B cell (primary cell): ENCODE data around the gene DDX28. TPM values are rescaled to one million over a fixed set of nuclear protein-coding genes. Genes with fewer than 3 reads are reported as not detected.

Experiments used
- ATAC-seq: fragments of 200-7000 bp; cut with Tn5 transposase; one replicate; pipeline ENCODE4 v1.10.0; 2021; ENCODE audit warnings: low read depth, mild to moderate bottlenecking, moderate number of reproducible peaks, moderate library complexity
- CTCF ChIA-PET: fragments of 350-600 bp; sonication (Branson Sonifier 250); formaldehyde crosslinking; loops from one replicate; lab custom pipeline; 2021; ENCODE audit warnings: antibody characterized with exemption, inconsistent platforms; lab: Charles Lee
- POLR2A ChIA-PET: fragments of 350-600 bp; sonication (Branson Sonifier 250); formaldehyde crosslinking; loops from one replicate; lab custom pipeline; 2021; ENCODE audit warnings: antibody characterized with exemption; lab: Charles Lee
- DNase-seq: peaks from one replicate; pipeline ENCODE4 v3.0.0; 2013
- H2AFZ ChIP-seq: 2 replicates; pipeline ENCODE4 v1.6.1; 2012; ENCODE audit warnings: mild to moderate bottlenecking, low read depth, low read length; ENCODE audit not compliant: insufficient read depth, poor library complexity, severe bottlenecking
- H3K27ac ChIP-seq, 2 donors: 1 replicate in 1 of 2; 2 replicates in 1 of 2; pipeline ENCODE4 v1.5.1; 2012 to 2013; ENCODE audit warnings: low read length in 2 of 2, mild to moderate bottlenecking in 2 of 2, moderate library complexity in 1 of 2
- H3K27me3 ChIP-seq, 4 experiments: fragments of 200-600 bp in 1 of 4; sonication (generic) in 1 of 4; replicated peaks in 1 of 4; 1 replicate in 2 of 4; 2 replicates in 2 of 4; pipeline versions ENCODE4 v1.6.1 to v1.7.0; 2013 to 2016; ENCODE audit warnings: low read length in 3 of 4, mild to moderate bottlenecking in 2 of 4, mixed read lengths in 1 of 4, moderate library complexity in 1 of 4; ENCODE audit not compliant: insufficient read depth in 4 of 4, control insufficient read depth in 3 of 4; ENCODE audit errors: control extremely low read depth in 1 of 4
- H3K36me3 ChIP-seq, 2 experiments: replicated peaks in 1 of 2; 1 replicate in 1 of 2; 2 replicates in 1 of 2; pipeline versions ENCODE4 v1.6.1 to v1.7.1; 2013; ENCODE audit warnings: low read length in 1 of 2; ENCODE audit not compliant: insufficient read depth in 2 of 2, control insufficient read depth in 1 of 2; ENCODE audit errors: control extremely low read depth in 1 of 2, extremely low read depth in 1 of 2
- H3K4me1 ChIP-seq, 2 donors: fragments of 200-600 bp in 1 of 2; sonication (generic) in 1 of 2; 1 replicate in 1 of 2; 2 replicates in 1 of 2; pipeline versions ENCODE4 v1.5.1 to v1.6.1; 2013 to 2017; ENCODE audit warnings: low read length in 2 of 2; ENCODE audit not compliant: control insufficient read depth in 2 of 2, insufficient read depth in 2 of 2
- H3K4me2 ChIP-seq: replicated peaks from 2 replicates; pipeline ENCODE3; 2012; ENCODE audit warnings: mild to moderate bottlenecking, low read depth, low read length; ENCODE audit not compliant: poor library complexity, severe bottlenecking
- H3K4me3 ChIP-seq, 5 experiments: fragments of 200-600 bp in 1 of 5; sonication (generic) in 1 of 5; 1 replicate in 3 of 5; 2 replicates in 2 of 5; pipeline versions ENCODE4 v1.5.1 to v1.7.0; 2011 to 2016; ENCODE audit warnings: low read length in 4 of 5, mild to moderate bottlenecking in 4 of 5, low read depth in 2 of 5, control low read depth in 1 of 5, moderate library complexity in 1 of 5; ENCODE audit not compliant: insufficient read depth in 1 of 5; ENCODE audit errors: control extremely low read depth in 1 of 5, extremely low read depth in 1 of 5
- H3K79me2 ChIP-seq: fragments of 200-600 bp; sonication (generic); one replicate; pipeline ENCODE4 v1.6.0; 2016; ENCODE audit warnings: low read length; ENCODE audit not compliant: control insufficient read depth, insufficient read depth
- H3K9ac ChIP-seq: fragments of 200-600 bp; sonication (generic); 2 replicates; pipeline ENCODE4 v1.6.1; 2017; ENCODE audit warnings: mild to moderate bottlenecking, low read length, moderate library complexity
- H3K9me3 ChIP-seq, 3 donors: one replicate each; pipeline versions ENCODE4 v1.6.1 to v1.7.1; 2013; ENCODE audit warnings: low read length in 2 of 3; ENCODE audit not compliant: control insufficient read depth in 2 of 3, insufficient read depth in 1 of 3; ENCODE audit errors: control extremely low read depth in 1 of 3
- H4K20me1 ChIP-seq: 2 replicates; pipeline ENCODE4 v1.6.0; 2012; ENCODE audit warnings: mild to moderate bottlenecking, low read length; ENCODE audit not compliant: insufficient read depth, control insufficient read depth, poor library complexity, severe bottlenecking
- H3K27ac Mint-ChIP-seq: one replicate; pipeline ENCODE4 v1.8.0; 2021; ENCODE audit warnings: mixed read lengths
- H3K27me3 Mint-ChIP-seq: one replicate; pipeline ENCODE4 v1.8.0; 2021; ENCODE audit warnings: mixed read lengths
- H3K4me1 Mint-ChIP-seq: one replicate; pipeline ENCODE4 v1.8.0; 2021; ENCODE audit warnings: mixed read lengths
- H3K4me3 Mint-ChIP-seq: one replicate; pipeline ENCODE4 v1.8.0; 2021; ENCODE audit warnings: mixed read lengths
- H3K9me3 Mint-ChIP-seq: one replicate; pipeline ENCODE4 v1.8.0; 2022; ENCODE audit warnings: mixed read lengths; ENCODE audit not compliant: insufficient read depth
- EZH2 ChIP-seq: IDR thresholded peaks from 2 replicates; pipeline ENCODE4 v1.6.1; 2012; ENCODE audit warnings: borderline replicate concordance, low read depth, mild to moderate bottlenecking, moderate library complexity, low read length; ENCODE audit not compliant: insufficient read depth, poor library complexity, severe bottlenecking
- WGBS: methylation state at CpG from one replicate; pipeline ENCODE4 v1.1.5; 2013; ENCODE audit warnings: missing lambda C conversion rate; ENCODE audit not compliant: insufficient coverage; 5-methylcytosine and 5-hydroxymethylcytosine counted together
- intact Hi-C: fragments of 100-400 bp; cut with micrococcal nuclease; formaldehyde crosslinking; loops from one replicate; pipeline ENCODE4 v1.10.0; 2022
- polyA plus RNA-seq: library from polyadenylated mRNA; depleted of rRNA; stranded (reverse); fragments of >200 nt; gene quantifications from 2 replicates; pipeline ENCODE4 v1.2.3, GENCODE V29; 2012
- total RNA-seq, 2 donors: library from RNA; stranded (reverse); fragments of 120-200 nt in 1 of 2; gene quantifications; 1 replicate in 1 of 2; 2 replicates in 1 of 2; pipeline versions ENCODE4 v1.2.3 to v1.2.4, GENCODE V29; 2013 to 2022
- TF ChIP-seq, protein P1 (sequence below): fragments of 200-600 bp; IDR thresholded peaks from one replicate; pipeline ENCODE4 v1.8.0; 2022; ENCODE audit warnings: antibody characterized with exemption, mild to moderate bottlenecking

DDX28 gene
- total and polyA plus RNA-seq, 2 donors (not counting 1 experiment from before 2014, with no cell fraction given) = 8.0 to 20.2 TPM

DNA sequence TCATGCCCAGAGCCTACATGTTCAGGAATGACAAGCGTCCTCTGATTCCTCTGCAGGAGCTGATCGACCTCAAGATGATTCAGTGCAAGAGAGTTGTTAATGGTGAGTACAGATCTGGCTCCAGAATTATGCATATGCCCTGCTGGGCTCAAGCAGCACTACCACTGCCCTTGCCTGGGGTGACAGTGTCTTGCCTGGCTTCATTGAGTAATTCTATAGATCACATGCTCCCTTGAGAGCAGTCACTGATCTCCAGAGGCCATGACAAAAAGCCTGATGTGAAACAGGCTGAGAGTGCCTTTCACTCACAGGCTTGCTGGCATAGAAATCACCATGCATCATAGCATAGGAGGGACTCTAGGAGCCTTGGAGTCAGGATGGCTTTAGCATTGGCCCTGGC is 26.4 kb upstream of the DDX28 start:
- Histone ChIP-seq H4K20me1 (peaks cover 84% of the 10 kb centered on the region), H3K9me3 (no peaks in the 10 kb centered on the region), H3K9ac (no peak overlapping the region), H3K4me3 (no peak overlapping the region), H3K4me1 (peaks cover 5% of the 10 kb centered on the region in 2 donors), H3K27ac (peak overlapping the region in 1 of 2 donors; percentile 30), H3K36me3 (peaks cover 22 to 74% of the 10 kb centered on the region in 2 experiments), H3K4me2 (peak overlapping the region; percentile 14), H3K27me3 (no peaks in the 10 kb centered on the region), H2AFZ (no peak overlapping the region), H3K79me2 (peaks cover 97% of the 10 kb centered on the region)
- POLR2A ChIA-PET = no interaction called here
- ATAC-seq (no peak), DNase-seq (no peak)
- peak overlapping the region; percentile 46 for H3K27ac Mint-ChIP-seq
- H3K27me3 Mint-ChIP-seq = no peaks in the 10 kb centered on the region
- TF ChIP-seq EZH2 = no peak
- TF ChIP-seq, protein P1, sequence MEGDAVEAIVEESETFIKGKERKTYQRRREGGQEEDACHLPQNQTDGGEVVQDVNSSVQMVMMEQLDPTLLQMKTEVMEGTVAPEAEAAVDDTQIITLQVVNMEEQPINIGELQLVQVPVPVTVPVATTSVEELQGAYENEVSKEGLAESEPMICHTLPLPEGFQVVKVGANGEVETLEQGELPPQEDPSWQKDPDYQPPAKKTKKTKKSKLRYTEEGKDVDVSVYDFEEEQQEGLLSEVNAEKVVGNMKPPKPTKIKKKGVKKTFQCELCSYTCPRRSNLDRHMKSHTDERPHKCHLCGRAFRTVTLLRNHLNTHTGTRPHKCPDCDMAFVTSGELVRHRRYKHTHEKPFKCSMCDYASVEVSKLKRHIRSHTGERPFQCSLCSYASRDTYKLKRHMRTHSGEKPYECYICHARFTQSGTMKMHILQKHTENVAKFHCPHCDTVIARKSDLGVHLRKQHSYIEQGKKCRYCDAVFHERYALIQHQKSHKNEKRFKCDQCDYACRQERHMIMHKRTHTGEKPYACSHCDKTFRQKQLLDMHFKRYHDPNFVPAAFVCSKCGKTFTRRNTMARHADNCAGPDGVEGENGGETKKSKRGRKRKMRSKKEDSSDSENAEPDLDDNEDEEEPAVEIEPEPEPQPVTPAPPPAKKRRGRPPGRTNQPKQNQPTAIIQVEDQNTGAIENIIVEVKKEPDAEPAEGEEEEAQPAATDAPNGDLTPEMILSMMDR = no peak
- H3K4me1 Mint-ChIP-seq = peaks cover 37% of the 10 kb centered on the region
- WGBS = no CpG with 5 or more reads among the region's 2 CpGs
- H3K9me3 Mint-ChIP-seq = no peaks in the 10 kb centered on the region
- CTCF ChIA-PET = interaction anchor here (1.0 kb wide), 1 partner anchor 233 kb away, joined by 3 read pairs; no protein-coding TSS in a partner anchor
- no peak overlapping the region for H3K4me3 Mint-ChIP-seq
- intact Hi-C loops = no loop called here

DNA sequence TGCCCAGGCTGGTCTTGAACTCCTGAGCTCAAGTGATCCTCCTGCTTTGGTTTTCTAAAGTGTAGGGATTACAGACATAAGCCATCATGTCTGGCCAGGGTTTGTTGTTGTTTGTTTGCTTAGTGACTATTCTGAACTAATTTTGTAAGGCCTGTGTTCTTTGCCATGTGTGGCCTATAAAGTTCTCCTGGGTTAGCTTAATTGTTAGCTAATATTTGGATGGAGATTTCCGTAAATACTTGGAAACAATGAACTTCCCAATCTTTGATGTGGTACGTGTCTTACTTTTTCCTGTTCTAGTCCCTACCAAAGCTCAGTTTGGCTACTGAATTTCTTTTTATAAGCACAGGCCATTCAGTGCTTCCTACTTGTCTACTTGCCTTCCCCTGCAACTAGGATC is 25.0 kb upstream of the DDX28 start:
- H3K27ac Mint-ChIP-seq = peak overlapping the region; percentile 32
- no peak for ATAC-seq
- H3K4me3 Mint-ChIP-seq = no peak overlapping the region
- no peaks in the 10 kb centered on the region for H3K27me3 Mint-ChIP-seq
- Histone ChIP-seq H4K20me1 (peaks cover 84% of the 10 kb centered on the region), H3K36me3 (peaks cover 17 to 67% of the 10 kb centered on the region in 2 experiments), H3K9ac (no peak overlapping the region), H3K27ac (no peak overlapping the region), H3K27me3 (no peaks in the 10 kb centered on the region), H3K4me3 (no peak overlapping the region), H3K4me2 (no peak overlapping the region), H3K4me1 (peaks cover 5 to 8% of the 10 kb centered on the region in 2 donors), H3K79me2 (peaks cover 98% of the 10 kb centered on the region), H3K9me3 (no peaks in the 10 kb centered on the region), H2AFZ (no peak overlapping the region)
- POLR2A ChIA-PET = interaction anchor here (0.6 kb wide), 1 partner anchor 19 kb away, joined by 3 read pairs; no protein-coding TSS in a partner anchor
- 90% methylated on average over 2 of the region's 2 CpGs for WGBS
- no peak for TF ChIP-seq EZH2
- TF ChIP-seq, protein P1 = no peak
- intact Hi-C loops = no loop called here
- no peaks in the 10 kb centered on the region for H3K9me3 Mint-ChIP-seq
- CTCF ChIA-PET = interaction anchor here (0.7 to 3.3 kb wide), 3 partner anchors 16 to 233 kb away, joined by 3 to 15 read pairs (median 4); partner anchors contain the start of gene NRN1L
- peaks cover 43% of the 10 kb centered on the region for H3K4me1 Mint-ChIP-seq
- no peak for DNase-seq
